ENCODE results near the gene CSNK1D. TPM values are rescaled to one million over a fixed set of nuclear protein-coding genes. Genes with fewer than 3 reads are reported as not detected.

Gene CSNK1D
- total RNA-seq, 1 donor from 2014 or later = 65.7 TPM

Other genes with a start within 250 kb of the CSNK1D start
- gene RAC3, start 242.0 kb downstream of the CSNK1D start, total RNA-seq = 6.2 TPM
- gene DCXR, start 236.0 kb downstream of the CSNK1D start, total RNA-seq = 138 TPM
- gene RFNG, start 221.9 kb downstream of the CSNK1D start, total RNA-seq = 21.6 TPM
- 59.3 TPM for gene GPS1, start 221.8 kb downstream of the CSNK1D start, total RNA-seq
- gene DUS1L, start 207.9 kb downstream of the CSNK1D start, total RNA-seq = 78.4 TPM
- 352 TPM for gene FASN, start 175.5 kb downstream of the CSNK1D start, total RNA-seq
- 23.2 TPM for gene CCDC57, start 60.9 kb downstream of the CSNK1D start, total RNA-seq
- 50.0 TPM for gene SLC16A3, start 44.7 kb downstream of the CSNK1D start, total RNA-seq
- gene CD7, start 43.9 kb upstream of the CSNK1D start, total RNA-seq = 0.80 TPM
- gene SECTM1, start 60.1 kb upstream of the CSNK1D start, total RNA-seq = 6.3 TPM
- gene TEX19, start 85.5 kb upstream of the CSNK1D start, total RNA-seq = not detected
- not detected for gene UTS2R, start 98.1 kb upstream of the CSNK1D start, total RNA-seq
- gene HEXD, start 144.6 kb upstream of the CSNK1D start, total RNA-seq = 9.8 TPM
- gene OGFOD3, start 144.9 kb upstream of the CSNK1D start, total RNA-seq = 20.7 TPM
- gene CYBC1, start 177.1 kb upstream of the CSNK1D start, total RNA-seq = 43.5 TPM
- gene NARF, start 185.0 kb upstream of the CSNK1D start, total RNA-seq = 38.3 TPM
- 34.2 TPM for gene FOXK2, start 246.0 kb upstream of the CSNK1D start, total RNA-seq